Activated CD4-positive, alpha-beta T cell treated with anti-CD3 and anti-CD28 coated beads for 48 hours (primary cell): ENCODE measurements around the gene FOXO1.
"Not testable (repeated sequence)": the region's sequence is repeated elsewhere in the genome, so short reads cannot be mapped to it uniquely, and the experiment has no call there.

Source experiments
- DNase-seq: peaks from one replicate; pipeline ENCODE4 v3.0.0-alpha.2; 2020

FOXO1 gene

GRCh38 chr13:40666045-40666932 is at the start of gene FOXO1:
Gene FOXO1 (minus strand): TSS chr13:40666641. CDS start chr13:40666212, 429 bp downstream.
- peak; percentile 88 for DNase-seq

DNA sequence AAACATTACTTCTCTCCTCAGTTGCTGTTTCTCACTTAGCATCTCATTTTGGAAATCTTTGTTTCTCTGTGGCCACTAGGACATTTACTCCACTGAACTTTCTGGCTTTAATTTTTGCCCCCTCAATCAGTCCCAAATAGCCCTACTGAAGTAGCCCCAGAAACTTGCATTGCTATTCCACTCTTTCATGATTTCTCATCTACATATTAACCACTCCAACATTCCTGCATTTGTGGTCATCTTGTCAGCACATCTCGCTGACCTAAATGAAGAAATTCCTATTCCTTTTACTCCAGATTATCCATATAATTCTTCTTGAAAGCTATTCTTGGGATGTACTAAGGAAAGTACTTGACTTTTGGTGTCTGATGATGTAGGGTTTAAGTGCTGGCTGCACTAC is 48.0 kb upstream of the FOXO1 start:
- DNase-seq, result not testable (repeated sequence)

DNA sequence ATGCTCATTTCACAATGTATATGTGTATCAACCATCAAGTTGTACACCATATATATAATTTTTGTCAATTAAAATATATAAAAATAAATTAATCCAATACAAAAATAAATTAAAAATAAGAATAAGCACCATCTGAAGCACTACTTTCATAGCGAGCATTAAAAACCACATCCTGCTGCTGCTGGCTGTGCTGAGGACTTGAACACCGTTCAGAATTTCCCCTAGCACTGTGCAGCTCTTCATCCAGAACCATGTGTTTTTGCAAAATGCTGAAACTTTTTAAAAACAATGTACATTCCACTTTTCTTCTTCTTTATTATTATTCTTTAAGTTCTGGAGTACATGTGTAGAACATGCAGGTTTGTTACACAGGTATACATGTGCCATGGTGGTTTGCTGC is 40.0 kb upstream of the FOXO1 start:
- no peak for DNase-seq

- no peak for DNase-seq
Observed at GRCh38 chr13:40697711-40698110, 31.3 kb upstream of the FOXO1 start.

- DNase-seq, result no peak
Observed at GRCh38 chr13:40694426-40694825, 28.0 kb upstream of the FOXO1 start.

DNA sequence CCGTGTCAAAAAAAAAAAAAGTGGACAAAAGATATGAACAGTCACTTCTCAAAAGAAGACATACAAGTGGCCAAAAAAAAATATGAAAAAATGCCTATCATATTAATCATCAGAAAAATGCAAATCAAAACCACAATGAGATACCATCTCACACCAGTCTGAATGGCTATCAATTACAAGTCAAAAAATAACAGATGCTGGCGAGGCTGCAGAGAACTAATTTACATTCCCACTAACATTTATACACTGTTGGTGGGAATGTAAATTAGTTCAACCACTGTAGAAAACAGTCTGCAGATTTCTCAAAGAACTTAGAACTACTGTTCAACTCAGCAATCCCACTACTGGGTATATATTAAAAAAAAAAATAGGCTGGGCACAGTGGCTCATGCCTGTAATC is 26.5 kb upstream of the FOXO1 start:
- DNase-seq, result no peak

- no peak for DNase-seq
Observed at GRCh38 chr13:40688781-40689180, 22.3 kb upstream of the FOXO1 start.

GRCh38 chr13:40682449-40683240 is 16.2 kb upstream of the FOXO1 start:
- no peak for DNase-seq

DNA sequence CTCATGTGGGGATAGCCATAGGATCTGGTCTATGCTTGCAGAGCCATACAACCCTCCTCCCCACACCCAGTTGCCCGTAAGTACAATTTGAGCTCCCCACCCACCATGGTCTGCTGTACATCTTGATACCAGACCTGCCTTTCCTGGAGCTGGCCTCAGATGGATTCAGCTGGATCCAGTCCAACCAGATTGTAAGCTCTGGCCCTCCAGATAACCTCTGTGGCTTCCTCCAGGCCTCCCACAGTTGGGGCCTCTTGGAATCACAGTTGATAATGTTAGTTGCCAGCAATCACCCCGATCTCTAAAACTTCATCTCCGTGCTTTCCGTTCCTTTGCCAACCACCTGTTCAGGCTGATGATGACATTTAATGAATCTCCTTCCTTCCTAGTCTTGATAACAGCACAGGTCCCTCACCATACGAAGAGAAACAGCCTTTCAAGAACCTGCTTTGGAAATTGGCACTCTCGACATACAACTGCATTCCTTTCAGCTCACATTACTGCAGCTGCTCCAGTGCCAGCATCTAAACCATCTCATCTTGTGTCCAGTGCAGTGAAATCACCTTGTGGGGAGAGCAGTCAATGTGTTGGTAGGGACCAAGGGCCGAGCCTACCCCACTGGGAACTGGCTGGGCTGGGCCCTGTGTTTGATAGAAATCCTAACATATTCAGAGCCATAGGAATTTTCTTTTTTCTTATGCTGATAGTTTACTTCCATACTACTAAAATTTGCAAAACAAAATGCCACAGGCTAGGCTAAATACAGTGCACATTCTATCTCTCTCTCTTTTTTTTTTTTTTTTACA is 15.1 kb upstream of the FOXO1 start:
- DNase-seq, result no peak

GRCh38 chr13:40680659-40681323 is 14.3 kb upstream of the FOXO1 start:
- DNase-seq, result no peak

DNA sequence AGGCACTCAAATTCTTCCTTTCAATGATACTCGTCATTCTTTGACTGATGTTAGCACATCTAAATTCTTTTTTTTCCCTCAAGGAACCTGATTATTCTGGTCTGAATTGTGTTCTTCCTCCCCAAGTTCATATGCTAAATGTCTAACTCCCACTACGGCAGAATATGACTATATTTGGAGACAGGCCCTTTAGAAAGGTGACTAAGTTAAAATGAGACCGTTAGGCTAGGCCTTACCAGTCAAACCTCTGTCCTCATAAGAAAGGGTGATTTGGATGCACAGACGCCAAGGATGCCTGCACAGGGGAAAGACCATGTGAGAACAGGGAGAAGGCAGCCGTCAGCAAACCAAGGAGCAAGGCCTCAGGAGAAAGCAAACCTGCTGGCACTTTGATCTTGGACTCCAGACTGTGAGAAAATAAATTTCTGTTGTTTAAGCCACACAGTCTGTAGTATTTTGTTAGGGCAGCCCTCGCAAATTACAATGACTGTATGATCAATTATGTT is 13.1 kb upstream of the FOXO1 start:
- no peak for DNase-seq

GRCh38 chr13:40677064-40677463 is 10.6 kb upstream of the FOXO1 start:
- no peak for DNase-seq

- no peak for DNase-seq
Observed at GRCh38 chr13:40676007-40676406, 9.6 kb upstream of the FOXO1 start.

DNA sequence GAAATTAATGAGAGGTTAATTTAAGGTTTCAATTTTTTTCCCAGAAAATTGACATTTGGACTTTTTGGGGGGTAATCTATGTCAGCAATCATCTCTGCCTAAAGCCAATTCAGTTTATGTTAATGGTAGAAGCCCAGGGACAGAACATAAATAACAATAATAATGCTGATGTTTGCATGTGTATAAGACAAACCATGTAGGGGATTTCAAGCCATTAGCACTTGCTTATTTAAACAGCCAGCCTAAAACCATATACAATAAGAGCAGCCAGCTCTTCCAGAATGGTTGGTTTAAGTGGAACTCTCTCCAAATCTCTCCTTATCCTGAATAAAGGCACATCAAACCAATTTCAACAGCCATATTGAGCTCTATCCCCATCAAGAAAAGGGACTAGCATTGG is 7.0 kb upstream of the FOXO1 start:
- DNase-seq, result no peak

- no peak for DNase-seq
Observed at GRCh38 chr13:40672765-40673397, 6.4 kb upstream of the FOXO1 start.

DNA sequence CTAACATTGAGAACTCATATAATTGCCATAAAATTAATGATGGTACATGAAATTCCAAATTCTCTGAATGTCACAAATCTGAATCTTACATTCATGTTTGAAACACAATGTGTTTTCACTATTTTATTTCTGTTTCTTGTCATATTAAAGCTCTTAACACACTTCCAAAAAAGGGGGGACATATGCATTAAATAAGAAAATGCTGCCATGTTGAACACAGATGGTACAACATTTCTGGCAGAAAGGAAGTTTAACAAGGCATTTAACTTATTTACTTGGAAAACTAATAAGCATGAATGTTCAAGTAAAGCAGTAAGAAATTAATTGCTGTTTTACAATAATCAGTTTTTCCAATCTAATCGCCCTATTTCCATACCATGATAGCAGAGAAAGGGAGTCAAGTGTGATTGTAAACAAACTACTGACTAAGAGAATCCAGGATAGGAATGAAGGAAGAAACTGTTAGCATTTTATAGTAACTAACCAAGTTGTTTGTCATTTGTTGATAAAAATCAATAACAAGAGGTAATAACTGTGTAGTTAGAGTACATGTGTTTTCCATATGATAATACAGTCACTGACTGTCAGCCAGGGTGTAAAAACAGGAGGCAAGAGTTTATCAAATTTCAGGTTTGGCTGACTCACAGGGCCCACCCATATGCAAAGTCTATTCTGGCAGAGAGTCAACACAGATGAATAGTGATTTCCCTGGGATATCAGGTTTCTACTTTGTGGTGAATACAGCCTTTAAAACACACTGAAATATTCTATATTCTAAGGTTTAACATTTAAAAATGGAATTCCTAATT is 5.7 kb upstream of the FOXO1 start:
- DNase-seq, result no peak

DNA sequence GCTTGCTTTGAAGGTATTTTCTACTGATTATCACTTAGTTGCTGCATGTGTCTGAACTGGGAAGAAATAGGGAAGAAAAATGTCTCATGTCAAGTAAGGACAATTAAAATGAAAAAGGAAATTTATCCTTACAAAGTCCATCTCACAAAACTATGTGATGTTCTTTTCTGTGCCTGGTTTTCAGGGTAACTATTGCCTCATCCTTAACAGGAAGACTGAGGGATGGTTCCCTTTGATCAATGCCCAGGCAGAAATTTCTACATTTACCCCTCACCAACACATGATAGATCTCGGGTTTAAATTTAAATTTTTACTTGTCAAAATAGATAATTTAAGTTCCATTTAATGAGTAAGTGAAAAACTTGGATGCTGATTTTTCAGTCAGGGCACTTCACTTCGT is 3.9 kb upstream of the FOXO1 start:
- no peak for DNase-seq

- DNase-seq, result peak; percentile 45
Observed at GRCh38 chr13:40668335-40668734, 1.9 kb upstream of the FOXO1 start.

- DNase-seq, result no peak
Observed at GRCh38 chr13:40667622-40667978, 1.2 kb upstream of the FOXO1 start.

DNA sequence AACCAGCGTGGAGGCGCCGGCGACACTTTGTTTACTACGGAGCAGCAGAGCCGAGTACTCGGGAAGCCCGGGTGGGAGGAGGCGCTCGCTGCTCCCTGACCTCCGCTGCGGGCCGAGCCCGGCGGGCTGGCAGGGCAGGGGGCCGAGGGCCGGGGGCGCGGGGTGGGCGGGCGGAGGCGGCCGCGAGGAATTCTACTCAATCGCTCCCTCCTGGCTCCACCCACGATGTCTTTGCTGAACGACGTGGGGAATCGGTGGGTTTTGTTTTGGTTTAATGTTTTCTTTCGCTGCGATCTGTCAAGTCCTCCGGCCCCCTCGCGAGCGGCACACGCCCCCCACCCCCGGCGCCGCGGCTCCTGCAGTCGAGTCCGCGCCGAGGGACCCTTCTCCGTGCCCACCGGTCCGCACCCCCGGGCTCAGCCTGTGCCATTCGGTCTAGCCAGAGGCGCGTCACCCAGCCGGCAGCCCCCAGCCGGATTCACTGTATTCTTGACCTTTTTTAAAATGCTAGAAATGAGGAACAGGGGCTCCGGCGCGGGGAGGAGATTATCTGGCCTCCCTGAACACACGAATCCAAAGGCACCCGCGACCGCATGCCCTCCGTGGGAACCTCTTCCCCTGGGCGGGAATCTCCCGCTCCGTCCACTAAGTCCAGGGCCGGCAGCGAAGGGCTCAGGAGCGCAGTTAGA is 636 bp upstream of the FOXO1 start:
- DNase-seq, result no peak
